Mucosa of rectum (tissue), 2 donors: ENCODE measurements around the gene CACNA1G.

Source experiments
- H3K27ac ChIP-seq, 2 donors: one replicate each; pipeline ENCODE4 v1.7.0; 2013; ENCODE audit warnings: inconsistent platforms in 2 of 2, low read depth in 2 of 2, low read length in 2 of 2
- H3K27me3 ChIP-seq, 2 donors: one replicate each; pipeline ENCODE4 v1.7.0; 2013; ENCODE audit warnings: low read length in 2 of 2; ENCODE audit not compliant: control insufficient read depth in 2 of 2, insufficient read depth in 2 of 2
- H3K36me3 ChIP-seq, 2 donors: one replicate each; pipeline ENCODE4 v1.7.0; 2013; ENCODE audit warnings: low read length in 2 of 2; ENCODE audit not compliant: control insufficient read depth in 2 of 2, insufficient read depth in 2 of 2
- H3K4me1 ChIP-seq, 2 donors: one replicate each; pipeline ENCODE4 v1.7.0; 2013; ENCODE audit warnings: low read length in 2 of 2, mild to moderate bottlenecking in 1 of 2; ENCODE audit not compliant: control insufficient read depth in 2 of 2, insufficient read depth in 2 of 2
- H3K4me3 ChIP-seq, 2 donors: one replicate each; pipeline ENCODE4 v1.7.0; 2013; ENCODE audit warnings: low read length in 2 of 2
- H3K9ac ChIP-seq, 2 donors: one replicate each; pipeline ENCODE4 v1.7.0; 2013; ENCODE audit warnings: low read length in 2 of 2, low read depth in 1 of 2, mild to moderate bottlenecking in 1 of 2
- H3K9me3 ChIP-seq, 2 donors: one replicate each; pipeline ENCODE4 v1.7.0; 2013; ENCODE audit warnings: low read length in 2 of 2; ENCODE audit not compliant: control insufficient read depth in 2 of 2
- donor health status: healthy.
- donor health status: Normal muscosa, but diverticular disease.

CACNA1G gene

DNA sequence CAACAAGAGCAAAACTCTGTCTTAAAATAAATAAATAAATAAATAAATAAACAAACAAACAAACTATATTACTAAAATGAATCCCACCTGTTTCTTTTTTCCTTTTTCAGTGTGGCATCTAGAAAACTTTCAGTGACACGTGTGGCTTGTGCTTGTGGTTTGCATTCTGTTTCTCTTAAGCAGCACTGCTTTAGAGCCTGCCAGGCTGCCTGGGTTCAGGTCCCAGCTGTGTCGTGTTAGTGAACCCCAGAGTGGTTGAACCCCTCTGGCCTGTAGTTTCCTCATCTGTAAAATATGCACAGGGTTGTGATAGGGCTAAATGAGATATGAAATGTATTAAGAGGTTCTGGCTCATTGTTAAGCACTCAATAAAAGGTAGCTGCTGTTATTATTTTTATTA lies 40.0 kb upstream of the CACNA1G start:
- Histone ChIP-seq H3K27ac (no peak overlapping the region), H3K27me3 (no peaks in the 10 kb centered on the region)

DNA sequence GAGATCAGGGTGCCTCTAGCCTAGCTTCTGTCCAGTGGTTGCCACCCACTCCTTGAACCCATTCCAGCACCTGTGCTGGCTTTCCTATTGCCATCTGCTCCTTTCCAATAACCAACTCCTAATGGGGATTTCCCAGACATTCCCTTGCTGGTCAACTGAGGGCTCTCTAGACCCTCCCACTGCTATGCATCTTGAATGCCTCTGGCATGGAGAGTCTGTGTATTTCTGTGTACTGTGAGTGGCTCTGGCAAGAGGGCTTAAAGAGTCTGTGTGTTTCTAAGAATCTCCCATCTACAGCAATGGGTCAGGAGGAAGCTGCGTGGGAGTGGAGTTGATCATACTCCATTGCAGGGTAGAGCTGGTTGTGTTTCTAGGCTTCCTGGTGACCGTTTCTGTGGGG lies 39.0 kb upstream of the CACNA1G start:
- Histone ChIP-seq H3K9me3 (no peaks in the 10 kb centered on the region), H3K27me3 (no peaks in the 10 kb centered on the region), H3K9ac (no peak overlapping the region), H3K27ac (no peak overlapping the region), H3K4me1 (peaks cover 4 to 7% of the 10 kb centered on the region in 2 donors), H3K36me3 (no peaks in the 10 kb centered on the region), H3K4me3 (no peak overlapping the region)

More for the DNA sequence above, 40.0 kb upstream of the CACNA1G start:
- Histone ChIP-seq H3K4me3 (no peak overlapping the region), H3K4me1 (peaks cover 4 to 7% of the 10 kb centered on the region in 2 donors), H3K9ac (no peak overlapping the region), H3K36me3 (no peaks in the 10 kb centered on the region), H3K9me3 (no peaks in the 10 kb centered on the region)

GRCh38 chr17:50522766-50523165 lies 37.7 kb upstream of the CACNA1G start:
- Histone ChIP-seq H3K9ac (no peak overlapping the region), H3K27me3 (no peaks in the 10 kb centered on the region), H3K9me3 (no peaks in the 10 kb centered on the region), H3K4me3 (no peak overlapping the region), H3K27ac (no peak overlapping the region), H3K36me3 (no peaks in the 10 kb centered on the region), H3K4me1 (peaks cover 2 to 6% of the 10 kb centered on the region in 2 donors)

GRCh38 chr17:50523208-50523607 lies 37.3 kb upstream of the CACNA1G start:
- no peak overlapping the region for H3K9ac ChIP-seq
- no peak overlapping the region for H3K4me3 ChIP-seq
- H3K4me1 ChIP-seq, result peaks cover 0 to 3% of the 10 kb centered on the region in 2 donors
- no peaks in the 10 kb centered on the region for H3K27me3 ChIP-seq
- H3K36me3 ChIP-seq, result no peaks in the 10 kb centered on the region
- no peak overlapping the region for H3K27ac ChIP-seq
- no peaks in the 10 kb centered on the region for H3K9me3 ChIP-seq

GRCh38 chr17:50524838-50525237 lies 35.7 kb upstream of the CACNA1G start:
- no peak overlapping the region for H3K9ac ChIP-seq
- H3K27ac ChIP-seq, result no peak overlapping the region
- H3K4me1 ChIP-seq, result peaks cover 0 to 2% of the 10 kb centered on the region in 2 donors
- H3K27me3 ChIP-seq, result no peaks in the 10 kb centered on the region
- H3K36me3 ChIP-seq, result no peaks in the 10 kb centered on the region
- no peak overlapping the region for H3K4me3 ChIP-seq
- H3K9me3 ChIP-seq, result no peaks in the 10 kb centered on the region

- no peaks in the 10 kb centered on the region for H3K36me3 ChIP-seq
- H3K4me3 ChIP-seq, result no peak overlapping the region
- H3K27me3 ChIP-seq, result peaks cover 5 to 7% of the 10 kb centered on the region in 2 donors
- peaks cover 4 to 7% of the 10 kb centered on the region in 2 donors for H3K4me1 ChIP-seq
- no peak overlapping the region for H3K9ac ChIP-seq
- no peak overlapping the region for H3K27ac ChIP-seq
- no peaks in the 10 kb centered on the region for H3K9me3 ChIP-seq
Observed at GRCh38 chr17:50527155-50527762, 33.3 kb upstream of the CACNA1G start.

- Histone ChIP-seq H3K9ac (no peak overlapping the region), H3K9me3 (no peaks in the 10 kb centered on the region), H3K27me3 (peaks cover 10% of the 10 kb centered on the region in 2 donors), H3K4me1 (peaks cover 9 to 13% of the 10 kb centered on the region in 2 donors), H3K27ac (no peak overlapping the region), H3K36me3 (no peaks in the 10 kb centered on the region), H3K4me3 (no peak overlapping the region)
Observed at GRCh38 chr17:50527949-50528474, 32.5 kb upstream of the CACNA1G start.

GRCh38 chr17:50529849-50530248 lies 30.7 kb upstream of the CACNA1G start:
- no peaks in the 10 kb centered on the region for H3K9me3 ChIP-seq
- H3K36me3 ChIP-seq, result no peaks in the 10 kb centered on the region
- no peak overlapping the region for H3K4me3 ChIP-seq
- no peak overlapping the region for H3K27ac ChIP-seq
- H3K9ac ChIP-seq, result no peak overlapping the region
- peaks cover 19 to 29% of the 10 kb centered on the region in 2 donors for H3K4me1 ChIP-seq
- peaks cover 10 to 18% of the 10 kb centered on the region in 2 donors for H3K27me3 ChIP-seq

DNA sequence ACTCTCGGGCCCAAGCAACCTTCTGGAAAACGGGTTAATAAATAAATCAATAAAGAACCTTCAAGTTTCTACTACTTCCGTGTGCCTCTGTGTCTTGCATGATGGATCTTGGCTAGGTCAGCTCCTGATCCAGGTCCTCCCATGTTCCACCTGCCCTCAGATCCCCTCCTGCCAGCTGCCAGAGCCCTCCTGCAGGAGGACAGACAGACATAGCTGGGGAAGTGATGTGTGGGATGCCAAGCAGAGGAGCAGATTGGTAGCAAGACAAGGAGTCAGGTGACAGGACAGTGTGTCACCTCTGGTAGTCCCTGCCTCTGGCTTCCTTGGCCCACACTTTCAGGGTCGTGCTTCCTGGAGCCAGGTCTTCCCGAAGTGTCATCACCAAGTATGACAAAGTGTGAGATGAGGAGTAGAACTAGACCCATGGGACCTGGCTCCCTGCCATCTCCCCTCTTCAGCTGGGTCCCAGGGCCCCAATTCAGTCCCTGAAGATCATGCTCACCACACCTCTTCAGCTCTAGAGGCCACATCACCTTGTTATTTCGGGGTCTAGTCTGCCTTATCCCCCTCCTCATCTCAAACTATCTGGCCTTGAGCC lies 29.0 kb upstream of the CACNA1G start:
- Histone ChIP-seq H3K9ac (no peak overlapping the region), H3K27ac (no peak overlapping the region)

GRCh38 chr17:50532452-50533024 lies 28.0 kb upstream of the CACNA1G start, which contains the start of gene EPN3:
Gene EPN3, plus strand, starts transcription at chr17:50532735. Its CDS starts 3,822 bp downstream, at chr17:50536557.
- Histone ChIP-seq H3K9ac (peak within 1 kb of the TSS; percentile 74 to 90), H3K27me3 (peaks cover 10 to 18% of the 10 kb centered on the region in 2 donors), H3K9me3 (no peaks in the 10 kb centered on the region), H3K4me1 (peaks cover 19 to 37% of the 10 kb centered on the region in 2 donors), H3K4me3 (peak within 1 kb of the TSS; percentile 68 to 86), H3K36me3 (peaks cover 9 to 15% of the 10 kb centered on the region in 2 donors), H3K27ac (peak within 1 kb of the TSS; percentile 91 to 97)

More for the DNA sequence above, 29.0 kb upstream of the CACNA1G start:
- peaks cover 4 to 6% of the 10 kb centered on the region in 2 donors for H3K36me3 ChIP-seq
- no peaks in the 10 kb centered on the region for H3K9me3 ChIP-seq
- peaks cover 10 to 18% of the 10 kb centered on the region in 2 donors for H3K27me3 ChIP-seq
- peaks cover 21 to 37% of the 10 kb centered on the region in 2 donors for H3K4me1 ChIP-seq
- H3K4me3 ChIP-seq, result no peak overlapping the region
